ENCODE measurements around the gene CDH3.

The CDH3 gene

DNA sequence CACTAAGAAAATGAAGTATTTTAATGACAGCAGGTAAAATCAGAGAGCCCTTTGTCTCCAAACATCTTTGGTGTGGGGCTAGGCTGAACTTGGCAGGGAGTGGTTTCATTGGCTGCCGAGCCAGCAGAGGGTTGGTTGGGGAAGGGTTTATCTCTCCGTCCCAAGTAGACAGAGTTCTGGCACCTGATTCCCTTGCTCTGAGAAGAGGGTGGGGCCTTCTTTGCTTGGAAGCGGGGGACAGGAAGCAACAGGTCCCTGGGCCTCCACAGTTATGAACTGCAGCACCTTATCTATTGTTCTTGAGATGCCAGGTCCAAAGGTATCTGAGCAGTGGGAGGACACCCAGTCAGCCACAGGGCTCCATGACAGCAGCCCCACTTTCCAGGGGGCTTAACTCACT lies 79.7 kb downstream of the CDH3 start:
- TF ChIP-seq, protein P1, sequence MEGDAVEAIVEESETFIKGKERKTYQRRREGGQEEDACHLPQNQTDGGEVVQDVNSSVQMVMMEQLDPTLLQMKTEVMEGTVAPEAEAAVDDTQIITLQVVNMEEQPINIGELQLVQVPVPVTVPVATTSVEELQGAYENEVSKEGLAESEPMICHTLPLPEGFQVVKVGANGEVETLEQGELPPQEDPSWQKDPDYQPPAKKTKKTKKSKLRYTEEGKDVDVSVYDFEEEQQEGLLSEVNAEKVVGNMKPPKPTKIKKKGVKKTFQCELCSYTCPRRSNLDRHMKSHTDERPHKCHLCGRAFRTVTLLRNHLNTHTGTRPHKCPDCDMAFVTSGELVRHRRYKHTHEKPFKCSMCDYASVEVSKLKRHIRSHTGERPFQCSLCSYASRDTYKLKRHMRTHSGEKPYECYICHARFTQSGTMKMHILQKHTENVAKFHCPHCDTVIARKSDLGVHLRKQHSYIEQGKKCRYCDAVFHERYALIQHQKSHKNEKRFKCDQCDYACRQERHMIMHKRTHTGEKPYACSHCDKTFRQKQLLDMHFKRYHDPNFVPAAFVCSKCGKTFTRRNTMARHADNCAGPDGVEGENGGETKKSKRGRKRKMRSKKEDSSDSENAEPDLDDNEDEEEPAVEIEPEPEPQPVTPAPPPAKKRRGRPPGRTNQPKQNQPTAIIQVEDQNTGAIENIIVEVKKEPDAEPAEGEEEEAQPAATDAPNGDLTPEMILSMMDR (IDR thresholded peaks at IDR 0.05; ENCODE audit: low read depth, low read length, missing control alignments): no peak
- Histone ChIP-seq H3K4me3 (ENCODE audit: low read depth, low read length) (no peak overlapping the region), H3K27me3 (replicated peaks) (no peaks in the 10 kb centered on the region), H3K36me3 (replicated peaks) (no peaks in the 10 kb centered on the region), H3K27ac (no peak overlapping the region)
- no peak for DNase-seq
- in situ Hi-C loops (cut with HindIII; ENCODE audit: low pct_ligation_motif_present, low sequenced_read_pairs): no loop called here

DNA sequence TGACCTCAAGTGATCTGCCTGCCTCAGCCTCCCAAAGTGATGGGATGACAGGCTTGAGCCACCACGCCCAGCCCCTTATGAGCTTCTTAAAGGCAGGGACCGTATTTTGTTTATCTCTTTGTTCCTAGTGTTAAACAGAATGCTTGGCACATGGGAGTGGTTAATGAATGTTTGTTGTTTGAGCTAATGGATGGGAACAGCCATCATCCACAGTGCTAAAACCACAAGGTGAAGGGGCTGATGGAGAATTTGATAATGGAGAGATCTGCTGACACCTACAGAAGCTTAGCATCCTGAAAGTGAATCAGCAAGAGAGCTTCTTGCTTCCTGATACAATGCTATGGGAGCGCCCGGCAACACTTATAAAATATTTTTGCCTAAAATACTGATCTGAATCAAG lies 83.4 kb downstream of the CDH3 start:
- H3K4me3 ChIP-seq (ENCODE audit: low read depth, low read length): no peak overlapping the region
- in situ Hi-C loops (cut with HindIII; ENCODE audit: low pct_ligation_motif_present, low sequenced_read_pairs): no loop called here
- no peak overlapping the region for H3K27ac ChIP-seq
- TF ChIP-seq, protein P1 (IDR thresholded peaks at IDR 0.05; ENCODE audit: low read depth, low read length, missing control alignments): no peak
- no peaks in the 10 kb centered on the region for H3K36me3 ChIP-seq (replicated peaks)
- no peaks in the 10 kb centered on the region for H3K27me3 ChIP-seq (replicated peaks)
- DNase-seq: no peak

DNA sequence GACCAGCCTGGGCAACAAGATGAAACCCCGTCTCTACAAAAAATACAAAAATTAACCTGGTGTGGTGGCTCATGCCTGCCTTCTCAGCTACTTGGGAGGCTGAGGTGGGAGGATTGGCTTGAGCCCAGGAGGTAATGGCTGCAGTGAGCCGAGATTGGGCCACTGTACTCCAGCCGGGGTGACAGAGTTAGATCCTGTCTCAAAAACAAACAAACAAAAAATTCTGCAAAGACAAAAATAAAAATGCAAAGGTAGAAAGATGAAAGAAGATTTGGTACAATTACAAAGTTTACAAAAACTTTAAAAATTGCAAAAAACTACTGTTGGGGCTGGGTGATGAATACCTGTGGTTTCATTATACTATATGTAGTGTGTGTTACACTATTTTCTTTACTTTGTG lies 86.5 kb downstream of the CDH3 start:
- H3K36me3 ChIP-seq (replicated peaks): no peaks in the 10 kb centered on the region
- peaks cover 11% of the 10 kb centered on the region for H3K27me3 ChIP-seq (replicated peaks)
- H3K4me3 ChIP-seq (ENCODE audit: low read depth, low read length): no peak overlapping the region
- no peak overlapping the region for H3K27ac ChIP-seq
- TF ChIP-seq, protein P1 (IDR thresholded peaks at IDR 0.05; ENCODE audit: low read depth, low read length, missing control alignments): no peak
- in situ Hi-C loops (cut with HindIII; ENCODE audit: low pct_ligation_motif_present, low sequenced_read_pairs): no loop called here
- no peak for DNase-seq

DNA sequence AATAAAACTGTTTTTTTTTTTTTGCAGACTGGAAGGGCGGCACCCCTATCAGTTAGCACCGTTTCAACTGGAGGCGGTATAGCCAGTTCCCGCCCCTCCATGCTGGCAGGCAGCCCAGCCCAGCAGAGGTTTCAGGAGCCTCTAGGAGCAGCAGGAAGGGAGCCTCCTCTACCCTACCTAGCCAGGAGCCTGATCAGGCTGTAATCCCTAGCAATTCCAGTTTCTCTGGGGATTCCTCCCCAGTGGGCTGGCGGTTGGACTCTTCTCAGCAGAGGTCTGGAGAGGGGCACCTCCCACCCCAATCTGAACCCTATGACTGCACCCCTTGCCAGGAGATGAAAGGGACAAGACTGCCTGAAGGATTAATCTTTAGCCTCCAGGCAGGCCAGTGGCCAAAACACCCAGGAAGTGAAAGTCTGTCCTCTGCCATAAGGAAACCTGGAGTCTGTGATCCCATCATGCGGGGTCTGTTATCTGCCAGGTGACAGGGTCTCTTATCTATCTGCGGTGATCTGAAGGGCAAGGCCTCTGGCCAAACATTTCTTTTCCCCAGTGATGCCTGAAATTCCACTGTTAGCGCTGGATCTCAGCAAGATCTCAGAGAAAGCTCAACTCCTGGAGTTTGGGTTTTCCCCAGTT lies 87.1 kb downstream of the CDH3 start:
- DNase-seq: no peak
- H3K27ac ChIP-seq: no peak overlapping the region
- TF ChIP-seq, protein P1 (IDR thresholded peaks at IDR 0.05; ENCODE audit: low read depth, low read length, missing control alignments): no peak
- no peak overlapping the region for H3K4me3 ChIP-seq (ENCODE audit: low read depth, low read length)
- in situ Hi-C loops (cut with HindIII; ENCODE audit: low pct_ligation_motif_present, low sequenced_read_pairs): no loop called here
- H3K36me3 ChIP-seq (replicated peaks): no peaks in the 10 kb centered on the region
- peaks cover 16% of the 10 kb centered on the region for H3K27me3 ChIP-seq (replicated peaks)

DNA sequence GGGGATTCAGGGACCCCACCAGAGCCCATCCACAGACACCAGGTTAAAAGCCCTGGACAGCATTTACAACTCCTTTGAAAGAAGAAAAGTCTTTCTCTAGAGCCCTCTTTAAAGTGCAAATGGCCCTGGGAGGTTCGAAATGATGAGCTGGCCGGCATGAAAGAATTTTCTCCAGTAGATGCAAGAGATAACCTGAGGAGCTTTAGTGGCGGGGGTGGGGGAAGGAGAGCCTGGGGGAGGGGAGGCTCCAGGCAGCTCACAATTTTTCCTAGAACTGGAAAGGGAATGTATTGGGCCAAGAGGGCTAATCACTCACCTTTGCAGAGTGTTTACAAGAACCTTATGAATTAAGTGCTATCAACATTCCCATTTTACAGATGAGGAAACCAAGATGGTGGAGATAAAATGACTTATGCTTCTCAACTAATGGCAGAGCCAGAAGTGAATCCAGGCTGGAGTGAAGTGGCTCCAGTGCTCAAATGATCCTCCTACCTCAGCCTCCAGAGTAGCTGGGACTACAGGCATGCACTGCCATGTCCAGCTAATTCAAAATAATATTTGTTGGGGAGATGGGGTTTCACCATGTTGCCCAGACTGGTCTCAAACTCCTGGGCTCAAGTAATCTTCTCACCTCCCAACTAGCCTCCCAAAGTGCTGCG lies 87.8 kb downstream of the CDH3 start:
- no peak for DNase-seq
- no peak overlapping the region for H3K27ac ChIP-seq
- no peaks in the 10 kb centered on the region for H3K36me3 ChIP-seq (replicated peaks)
- peaks cover 21% of the 10 kb centered on the region for H3K27me3 ChIP-seq (replicated peaks)
- in situ Hi-C loops (cut with HindIII; ENCODE audit: low pct_ligation_motif_present, low sequenced_read_pairs): no loop called here
- TF ChIP-seq, protein P1 (IDR thresholded peaks at IDR 0.05; ENCODE audit: low read depth, low read length, missing control alignments): no peak
- no peak overlapping the region for H3K4me3 ChIP-seq (ENCODE audit: low read depth, low read length)

All from brain microvascular endothelial cell (primary cell).